Suppressor macrophage treated with lipopolysaccharide for 4 hours (primary cell): ENCODE data around the gene THTPA.
A peak's percentile ranks its signal among the peaks of the same experiment; 100 is the strongest.
"Not testable (repeated sequence)": the region's sequence is repeated elsewhere in the genome, so short reads cannot be mapped to it uniquely, and the experiment has no call there.

Experiments used
- DNase-seq: peaks from one replicate; pipeline ENCODE4 v3.0.0-alpha.2; 2020

THTPA gene

DNA sequence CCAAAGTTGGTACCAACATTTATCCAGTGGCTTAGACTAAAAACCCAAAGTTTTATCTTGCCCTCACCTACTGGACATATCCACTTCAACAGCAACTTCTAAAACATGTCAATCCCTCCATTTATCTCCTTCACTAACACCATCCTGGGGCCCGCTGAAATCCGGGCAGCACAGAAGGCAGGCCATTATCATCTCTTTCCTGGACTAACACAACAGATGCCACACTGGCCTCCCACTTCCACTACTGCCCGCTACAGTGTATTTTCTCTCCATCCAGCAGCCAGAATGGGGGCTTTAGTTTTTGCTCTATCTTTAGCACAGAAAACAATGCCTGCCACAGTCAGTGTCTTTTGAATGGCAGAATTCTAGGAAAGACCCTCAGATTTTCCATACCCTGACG, 20.1 kb upstream of the THTPA start:
- no peak for DNase-seq

DNA sequence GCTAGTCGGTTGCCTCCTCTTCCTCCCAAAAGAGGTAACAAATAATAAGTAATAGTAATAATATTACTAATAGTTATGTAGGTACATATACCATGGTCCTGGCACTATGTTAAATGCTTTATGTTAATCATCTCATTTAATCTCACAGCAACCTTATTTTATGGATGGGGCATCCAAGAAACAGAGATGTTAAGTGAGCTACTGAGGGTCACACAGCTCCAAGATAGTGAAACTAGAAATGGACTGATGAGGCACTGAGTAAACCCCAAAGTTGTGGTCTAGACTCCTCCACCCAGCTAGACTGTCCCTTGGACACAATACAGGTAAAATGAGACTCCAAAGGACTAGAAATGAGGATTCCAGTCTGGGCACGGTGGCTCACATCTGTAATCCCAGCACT, 19.6 kb upstream of the THTPA start:
- DNase-seq, result no peak

GRCh38 chr14:23536906-23537305, 19.2 kb upstream of the THTPA start:
- not testable (repeated sequence) for DNase-seq

DNA sequence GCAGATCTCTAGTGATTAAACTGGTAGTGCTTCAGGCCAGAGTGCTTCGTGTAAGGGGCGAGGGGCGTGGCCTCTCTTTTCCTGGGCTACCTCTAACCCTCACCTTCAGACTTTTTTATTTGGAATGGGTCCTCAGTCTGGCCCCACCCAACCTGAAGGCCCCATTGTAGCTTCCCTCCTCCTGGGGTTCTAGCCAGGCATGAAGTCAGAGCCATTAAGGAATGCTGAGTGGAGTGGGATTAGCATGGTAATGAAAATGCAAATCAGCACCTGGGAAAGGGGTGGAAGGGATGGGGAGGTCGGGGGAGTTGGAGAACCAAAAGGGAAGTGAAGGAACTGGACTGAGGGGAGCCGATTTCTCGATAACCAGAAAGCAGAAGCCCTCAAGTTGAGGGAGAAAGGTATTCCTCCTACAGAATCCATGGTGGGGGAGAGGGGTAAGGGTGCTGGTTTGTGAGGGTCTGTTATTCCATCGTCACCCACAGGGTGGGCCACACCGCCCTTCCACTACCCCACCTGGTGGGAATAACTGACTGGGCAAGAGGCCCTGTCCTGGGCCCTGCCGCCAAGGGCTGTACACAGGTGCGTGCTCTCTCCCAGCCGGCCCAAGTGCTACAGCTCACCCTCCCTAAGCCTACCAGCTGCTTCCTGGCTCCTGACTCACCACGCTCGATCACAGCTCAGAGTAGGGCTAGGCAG, 18.6 kb upstream of the THTPA start:
- DNase-seq, result no peak

- no peak for DNase-seq
Measured at GRCh38 chr14:23538050-23538718, 17.9 kb upstream of the THTPA start.

DNA sequence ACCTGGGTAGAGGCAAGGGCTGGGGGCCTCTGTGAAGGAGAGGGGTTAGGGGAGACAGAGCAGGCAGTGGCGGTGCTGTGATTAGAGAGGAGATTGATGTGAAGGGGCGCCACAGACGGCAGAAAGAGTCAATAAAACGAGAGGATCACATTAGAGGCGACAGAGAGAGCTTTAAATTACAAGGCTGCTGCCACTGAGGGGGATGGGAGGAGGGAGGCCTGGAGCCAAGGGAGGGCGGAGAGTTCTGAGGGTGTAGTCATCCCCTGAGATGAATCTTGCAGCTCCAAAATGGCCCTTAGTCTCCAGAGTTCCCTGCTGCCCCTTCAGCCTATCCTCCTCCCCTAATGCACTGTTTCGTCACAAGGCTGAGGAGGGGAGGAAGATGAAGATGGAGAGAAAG, 17.3 kb upstream of the THTPA start:
- no peak for DNase-seq

DNA sequence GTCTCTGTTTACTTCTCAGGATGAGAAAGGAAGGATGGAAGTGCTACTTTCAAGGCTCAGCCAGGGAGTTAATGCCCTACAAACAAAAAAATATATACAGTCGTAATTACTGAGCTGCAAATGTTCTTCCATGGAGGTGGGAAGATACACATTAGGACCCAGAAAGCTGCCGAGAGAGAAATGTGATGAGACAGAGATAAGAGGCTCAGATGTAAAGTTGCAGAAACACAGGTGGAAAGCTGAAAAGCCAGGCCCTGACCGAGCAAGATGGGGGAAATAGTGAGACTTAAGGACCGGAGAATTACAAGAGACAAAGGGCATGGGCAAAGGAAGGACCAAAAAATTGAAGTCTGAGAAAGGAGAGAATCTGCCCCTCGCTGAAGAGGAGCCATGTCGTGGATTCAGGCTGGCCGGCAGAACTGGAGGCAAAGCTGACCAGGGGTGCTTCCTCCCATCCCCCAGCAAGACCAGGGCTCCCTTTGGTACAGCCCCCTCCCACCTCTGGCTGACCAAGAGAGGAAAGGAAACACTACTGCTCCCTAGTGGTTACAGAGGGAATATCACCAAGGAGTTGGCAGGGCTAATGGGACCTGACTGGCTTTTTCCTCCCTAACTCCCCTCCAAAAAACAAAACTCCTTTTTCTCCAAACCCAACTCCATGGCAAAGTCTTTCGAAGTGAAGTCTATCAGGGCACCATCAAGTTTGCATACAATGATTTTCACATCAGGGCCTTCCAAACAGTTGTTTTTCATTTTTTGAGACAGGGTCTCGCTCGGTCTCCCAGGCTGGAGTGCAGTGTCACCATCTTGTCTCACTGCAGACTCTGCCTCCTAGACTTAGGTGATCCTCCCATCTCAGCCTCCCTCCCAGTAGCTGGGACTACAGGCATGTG, 16.6 kb upstream of the THTPA start:
- peak; percentile 66 for DNase-seq

DNA sequence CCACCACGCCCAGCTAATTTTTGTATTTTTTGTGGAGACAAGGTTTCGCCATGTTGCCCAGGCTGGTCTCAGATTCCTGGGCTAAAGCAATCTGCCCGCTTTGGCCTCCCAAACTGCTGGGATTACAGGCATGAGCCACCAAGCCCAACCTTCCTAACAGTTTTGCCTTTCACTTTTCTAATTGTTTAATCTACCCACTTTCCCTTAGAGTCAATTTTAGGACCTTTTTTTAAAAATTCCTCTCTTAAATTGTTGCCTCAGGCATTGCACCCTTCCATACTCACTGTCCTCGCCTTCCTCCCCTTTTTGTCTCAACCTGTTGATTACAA, 16.0 kb upstream of the THTPA start:
- no peak for DNase-seq

DNA sequence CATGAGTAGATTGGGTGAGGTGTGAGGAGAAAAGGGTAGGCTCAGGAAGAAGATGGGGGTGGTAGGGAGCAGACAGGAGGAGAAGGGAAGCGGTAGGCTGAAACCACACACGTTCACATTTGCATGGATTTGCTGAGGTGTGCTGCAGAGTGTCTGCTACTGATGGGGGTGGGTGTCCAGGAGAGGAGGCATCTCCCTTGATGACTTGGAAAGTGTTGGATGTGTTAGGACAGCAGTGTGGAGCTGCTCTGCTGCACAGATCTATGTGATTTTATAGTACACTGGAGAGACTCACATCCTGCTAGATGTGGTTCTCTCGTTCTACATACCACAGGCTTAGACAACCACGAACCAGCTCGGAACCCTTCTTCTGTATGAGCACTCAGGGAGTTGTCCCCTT, 13.8 kb upstream of the THTPA start:
- DNase-seq, result no peak

- DNase-seq, result no peak
Measured at GRCh38 chr14:23543403-23543802, 12.7 kb upstream of the THTPA start.

- no peak for DNase-seq
Measured at GRCh38 chr14:23544511-23545447, 11.3 kb upstream of the THTPA start.

DNA sequence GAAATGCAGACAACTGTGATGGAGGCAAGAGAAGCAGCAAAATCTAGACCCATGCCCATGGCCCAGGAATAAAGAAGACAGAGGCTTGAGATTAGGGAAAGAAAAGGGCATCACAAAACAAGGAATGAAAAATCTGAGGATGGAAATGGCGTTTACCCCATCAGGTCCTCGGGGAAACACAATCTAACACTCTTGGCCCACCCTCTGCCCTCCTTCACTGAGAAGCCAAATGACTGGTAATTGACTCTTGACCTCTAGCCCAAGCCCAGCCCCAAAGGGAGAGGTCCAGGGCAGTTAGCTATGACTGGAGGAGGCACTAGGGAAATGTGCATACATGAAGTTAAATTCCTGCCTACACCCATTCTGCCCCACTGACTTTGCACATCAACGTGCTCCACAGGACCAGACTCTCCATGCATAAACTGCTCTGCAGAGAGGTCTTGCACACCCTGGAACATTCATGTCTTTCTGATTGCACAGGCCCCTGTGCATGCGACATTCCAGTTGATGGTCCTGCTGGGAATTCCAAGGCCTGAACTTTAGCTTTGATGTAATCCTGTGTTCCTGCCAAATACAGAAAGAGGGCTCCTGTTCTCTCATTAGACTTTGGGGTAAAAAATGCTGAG, 10.2 kb upstream of the THTPA start:
- no peak for DNase-seq

- no peak for DNase-seq
Measured at GRCh38 chr14:23546450-23547035, 9.5 kb upstream of the THTPA start.

GRCh38 chr14:23547924-23548323, 8.1 kb upstream of the THTPA start:
- no peak for DNase-seq

- peak; percentile 45 for DNase-seq
Measured at GRCh38 chr14:23548351-23549318, 7.4 kb upstream of the THTPA start.

- DNase-seq, result no peak
Measured at GRCh38 chr14:23550131-23550811, 5.8 kb upstream of the THTPA start.

- DNase-seq, result no peak
Measured at GRCh38 chr14:23550812-23551265, 5.2 kb upstream of the THTPA start.

GRCh38 chr14:23551266-23552028, 4.6 kb upstream of the THTPA start, which contains the start of gene ZFHX2:
Gene ZFHX2, minus strand, starts transcription at chr14:23551765. Its CDS starts 16,440 bp downstream, at chr14:23535325.
- peak; percentile 60 for DNase-seq

GRCh38 chr14:23555533-23555881, 564 bp upstream of the THTPA start:
- DNase-seq, result no peak
